Measurements from ENCODE around the gene TMC6. TPM values are rescaled to one million over a fixed set of nuclear protein-coding genes. Genes with fewer than 3 reads are reported as not detected.

Gene TMC6
- total and polyA plus RNA-seq, 2 of the 4 experiments (the other 2 are of a cell fraction) = 0.19 TPM; not detected in 1

DNA sequence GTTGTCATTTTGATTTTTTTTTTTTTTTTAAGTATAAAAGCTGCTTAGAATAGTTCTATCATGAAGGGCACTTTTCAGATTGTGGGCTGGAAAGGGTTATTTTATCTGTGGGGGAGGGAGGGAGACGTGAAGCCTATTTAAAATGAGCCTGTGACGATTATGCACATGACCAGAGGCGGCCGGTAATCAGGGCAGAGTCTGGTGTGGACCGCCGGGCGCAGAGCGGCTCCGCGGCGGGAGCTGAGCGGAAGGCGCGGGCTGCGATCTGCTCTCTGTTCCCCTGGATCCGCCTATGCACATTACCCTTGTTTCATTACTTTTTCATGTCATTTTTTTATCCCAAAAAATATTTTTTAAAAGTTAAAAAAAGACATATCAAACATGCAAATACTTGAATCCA lies 23.5 kb downstream of the TMC6 start:
- POLR2A ChIA-PET (ENCODE audit: unreplicated experiment) = interaction anchor here (0.6 kb wide), 1 partner anchor 419 kb away, joined by 3 read pairs; no protein-coding TSS in a partner anchor
- Histone ChIP-seq H3K4ac (ENCODE audit: low read depth, low read length) (no peak overlapping the region), H3K79me1 (ENCODE audit: low read depth in 1 of 2, low read length in 2 of 2) (no peaks in the 10 kb centered on the region), H2AK9ac (replicated peaks; ENCODE audit: low read depth, low read length, poor library complexity) (no peak overlapping the region), H3K9me3 (ENCODE audit: control insufficient read depth, insufficient read depth, low read length) (no peaks in the 10 kb centered on the region), H3K14ac (replicated peaks; ENCODE audit: low read depth, low read length) (no peak overlapping the region), H2BK15ac (ENCODE audit: low read depth, low read length) (no peak overlapping the region), H3K36me3 (ENCODE audit: control insufficient read depth, insufficient read depth, low read length) (peaks cover 26% of the 10 kb centered on the region), H3K9me1 (ENCODE audit: insufficient read depth, low read length) (peaks cover 3% of the 10 kb centered on the region; the same call in 1 of the 2 replicates), H4K20me1 (ENCODE audit: insufficient read depth, low read length) (no peaks in the 10 kb centered on the region), H3K23ac (ENCODE audit: low read depth, low read length) (no peak overlapping the region), H2AK5ac (ENCODE audit: low read depth, low read length) (no peak overlapping the region), H3K27ac (ENCODE audit: insufficient read depth, low read length) (no peak overlapping the region), H2BK5ac (ENCODE audit: low read depth, low read length, poor library complexity, severe bottlenecking) (no peak overlapping the region), H3K18ac (ENCODE audit: low read depth, low read length) (no peak overlapping the region), H2AFZ (replicated peaks; ENCODE audit: low read length, poor library complexity) (no peak overlapping the region), H3K9ac (ENCODE audit: low read depth, low read length) (no peak overlapping the region), H3K56ac (ENCODE audit: extremely low read depth, insufficient read depth, low read length) (no peak overlapping the region), H3K4me1 (ENCODE audit: control insufficient read depth, insufficient read depth, low read length) (no peaks in the 10 kb centered on the region; the same call in 1 of the 2 replicates), H3K27me3 (ENCODE audit: control insufficient read depth, insufficient read depth, low read length) (no peaks in the 10 kb centered on the region), H3K4me3 (ENCODE audit: insufficient read depth, low read depth, low read length) (no peak overlapping the region), H4K91ac (ENCODE audit: insufficient read depth, low read depth, low read length) (no peak overlapping the region), H3K4me2 (ENCODE audit: low read depth, low read length) (no peak overlapping the region), H4K8ac (ENCODE audit: low read depth in 2 of 2, low read length in 2 of 2) (no peak overlapping the region), H2BK20ac (ENCODE audit: low read depth, low read length) (no peak overlapping the region), H4K5ac (ENCODE audit: low read depth, low read length) (no peak overlapping the region), H2BK120ac (ENCODE audit: low read depth, low read length) (no peak overlapping the region)
- CTCF ChIA-PET = interaction anchor here (1.0 kb wide), 1 partner anchor 20 kb away, joined by 4 read pairs; no protein-coding TSS in a partner anchor
- no peak for ATAC-seq (ENCODE audit: low read depth)
- WGBS, 2 experiments (ENCODE audit: extremely low coverage in 2 of 2, insufficient read length in 1 of 2) = 20% methylated on average over 1 of the region's 16 CpGs; no CpG with 5 or more reads in 1 of the 2 experiments
- dilution Hi-C loops (cut with HindIII; ENCODE audit: low sequenced_read_pairs, unreplicated experiment) = no loop called here
- in situ Hi-C loops (cut with MboI; ENCODE audit: low sequenced_read_pairs) = no loop called here
- no peak for TF ChIP-seq BHLHE40 (IDR thresholded peaks at IDR 0.05; ENCODE audit: low read depth, low read length)
- no peak for TF ChIP-seq MAZ (IDR thresholded peaks at IDR 0.05; ENCODE audit: borderline replicate concordance, low read depth, low read length)
- TF ChIP-seq CEBPB (IDR thresholded peaks at IDR 0.05; ENCODE audit: low read depth, low read length) = no peak
- no peak for TF ChIP-seq RFX5 (IDR thresholded peaks at IDR 0.05; ENCODE audit: low read depth, low read length)
- TF ChIP-seq FOS (IDR thresholded peaks at IDR 0.05; ENCODE audit: low read depth, low read length) = no peak
- TF ChIP-seq RCOR1 (IDR thresholded peaks at IDR 0.05; ENCODE audit: insufficient replicate concordance, low read length) = no peak
- no peak for TF ChIP-seq RAD21 (IDR thresholded peaks at IDR 0.05; ENCODE audit: low read length)
- no peak for TF ChIP-seq CHD1 (IDR thresholded peaks at IDR 0.05; ENCODE audit: low read depth, low read length)
- no peak for TF ChIP-seq POLR2A (IDR thresholded peaks at IDR 0.05; ENCODE audit: low read depth, low read length)
- no peak for DNase-seq
- BruUV-seq (replicated peaks) = no TSS peak
- intact Hi-C loops (cut with micrococcal nuclease) = no loop called here

Data from IMR-90 (cell line).